HepG2 (cell line): ENCODE results near the gene CHMP1A. TPM values are rescaled to one million over a fixed set of nuclear protein-coding genes. Genes with fewer than 3 reads are reported as not detected.

Experiments
- ARNTL ChIP-seq: sonication (generic); formaldehyde crosslinking; IDR thresholded peaks from 2 replicates; pipeline ENCODE4 v1.4.0; 2020; ENCODE audit warnings: mild to moderate bottlenecking, missing genetic modification reagents
- HMG20B ChIP-seq: conservative IDR thresholded peaks from 2 replicates; pipeline ENCODE4 v1.6.1; 2016; ENCODE audit warnings: missing genetic modification reagents, missing compliant biosample characterization
- HOXA3 ChIP-seq: sonication (generic); formaldehyde crosslinking; IDR thresholded peaks from 2 replicates; pipeline ENCODE4 v1.5.0; 2020; ENCODE audit warnings: missing genetic modification reagents
- IKZF1 ChIP-seq: fragments of 450-650 bp; IDR thresholded peaks from 2 replicates; pipeline ENCODE4 v1.7.1; 2016
- KAT2B ChIP-seq: fragments of 150-350 bp; IDR thresholded peaks from 2 replicates; pipeline ENCODE4 v1.6.1; 2014; ENCODE audit warnings: low read depth, low read length, borderline replicate concordance
- KDM1A ChIP-seq: IDR thresholded peaks from 2 replicates; pipeline ENCODE4 v1.6.1; 2016; ENCODE audit warnings: missing compliant biosample characterization
- KLF6 ChIP-seq: IDR thresholded peaks from 2 replicates; pipeline ENCODE4 v1.8.0; 2016; ENCODE audit warnings: missing biosample characterization, missing genetic modification reagents
- MBD4 ChIP-seq: IDR thresholded peaks from 2 replicates; pipeline ENCODE4 v1.6.1; 2012; ENCODE audit warnings: low read length, inconsistent platforms, borderline replicate concordance
- NFIB ChIP-seq: sonication (generic); formaldehyde crosslinking; IDR thresholded peaks from 2 replicates; pipeline ENCODE4 v1.9.0; 2021; ENCODE audit warnings: missing genetic modification reagents, mild to moderate bottlenecking, borderline replicate concordance
- NONO ChIP-seq, 2 experiments: fragments of 450-650 bp in 1 of 2; sonication (generic) in 1 of 2; formaldehyde crosslinking in 1 of 2; IDR thresholded peaks in 1 of 2; conservative IDR thresholded peaks in 1 of 2; 2 replicates each; pipeline versions ENCODE4 v1.6.1 to v1.8.0; 2017 to 2022; ENCODE audit warnings: mild to moderate bottlenecking in 1 of 2, missing genetic modification reagents in 1 of 2, moderate library complexity in 1 of 2
- NR2F6 ChIP-seq, 2 experiments: IDR thresholded peaks; 2 replicates each; pipeline ENCODE4 v1.6.1; 2016; ENCODE audit warnings: antibody characterized with exemption in 1 of 2, mild to moderate bottlenecking in 1 of 2
- PAX8 ChIP-seq: sonication (generic); formaldehyde crosslinking; IDR thresholded peaks from 2 replicates; pipeline ENCODE4 v1.8.0; 2022; ENCODE audit warnings: mild to moderate bottlenecking, missing genetic modification reagents, borderline replicate concordance
- PCBP2 ChIP-seq: fragments of 200-400 bp; formaldehyde crosslinking; optimal IDR thresholded peaks from 2 replicates; pipeline ENCODE3; 2018; ENCODE audit warnings: low read length, low read depth; ENCODE audit not compliant: poor library complexity, severe bottlenecking
- POLR2G ChIP-seq: fragments of 200-400 bp; formaldehyde crosslinking; IDR thresholded peaks from 2 replicates; pipeline ENCODE4 v1.6.1; 2018; ENCODE audit warnings: mild to moderate bottlenecking, low read depth, low read length, moderate library complexity
- RBFOX2 ChIP-seq: fragments of 200-400 bp; formaldehyde crosslinking; IDR thresholded peaks from 2 replicates; pipeline ENCODE4 v1.6.1; 2017; ENCODE audit warnings: low read depth, mild to moderate bottlenecking, low read length
- REPIN1 ChIP-seq: sonication (generic); formaldehyde crosslinking; IDR thresholded peaks from 2 replicates; pipeline ENCODE4 v1.8.0; 2022; ENCODE audit warnings: missing genetic modification reagents, low read depth, mild to moderate bottlenecking, borderline replicate concordance
- SAFB2 ChIP-seq: sonication (generic); formaldehyde crosslinking; IDR thresholded peaks from 2 replicates; pipeline ENCODE4 v1.5.1; 2020; ENCODE audit warnings: missing genetic modification reagents, low read depth, mild to moderate bottlenecking, borderline replicate concordance
- SNAI1 ChIP-seq: sonication (generic); formaldehyde crosslinking; IDR thresholded peaks from 2 replicates; pipeline ENCODE4 v1.5.0; 2020; ENCODE audit warnings: mild to moderate bottlenecking, missing genetic modification reagents, borderline replicate concordance
- SP1 ChIP-seq, 2 experiments: fragments of 450-650 bp in 1 of 2; sonication (generic) in 1 of 2; formaldehyde crosslinking in 1 of 2; IDR thresholded peaks; 2 replicates each; pipeline versions ENCODE4 v1.4.0 to v1.6.1; 2016 to 2020; ENCODE audit warnings: missing genetic modification reagents in 1 of 2
- ZMYM4 ChIP-seq: sonication (generic); formaldehyde crosslinking; IDR thresholded peaks from 2 replicates; pipeline ENCODE4 v1.8.1; 2023; ENCODE audit warnings: mild to moderate bottlenecking, missing genetic modification reagents
- ZNF124 ChIP-seq: sonication (generic); formaldehyde crosslinking; IDR thresholded peaks from 2 replicates; pipeline ENCODE4 v1.4.0; 2020; ENCODE audit warnings: missing genetic modification reagents
- ZNF207 ChIP-seq: fragments of 450-650 bp; IDR thresholded peaks from 2 replicates; pipeline ENCODE4 v1.6.1; 2016; ENCODE audit warnings: antibody characterized with exemption, borderline replicate concordance
- ZNF275 ChIP-seq: sonication (generic); formaldehyde crosslinking; IDR thresholded peaks from 2 replicates; pipeline ENCODE4 v1.8.0; 2022; ENCODE audit warnings: missing genetic modification reagents, mild to moderate bottlenecking, inconsistent platforms, borderline replicate concordance
- ZNF414 ChIP-seq: sonication (generic); formaldehyde crosslinking; IDR thresholded peaks from 2 replicates; pipeline ENCODE4 v1.5.0; 2020; ENCODE audit warnings: missing genetic modification reagents
- ZNF431 ChIP-seq: sonication (generic); formaldehyde crosslinking; IDR thresholded peaks from 2 replicates; pipeline ENCODE4 v1.9.0; 2022; ENCODE audit warnings: missing genetic modification reagents, low read depth, mild to moderate bottlenecking, borderline replicate concordance
- ZNF510 ChIP-seq: sonication (generic); formaldehyde crosslinking; IDR thresholded peaks from 2 replicates; pipeline ENCODE4 v1.4.0; 2020; ENCODE audit warnings: low read depth, mild to moderate bottlenecking, missing genetic modification reagents
- ZNF547 ChIP-seq: sonication (generic); formaldehyde crosslinking; IDR thresholded peaks from 2 replicates; pipeline ENCODE4 v1.5.1; 2020; ENCODE audit warnings: mild to moderate bottlenecking, missing genetic modification reagents
- ZNF563 ChIP-seq: sonication (generic); formaldehyde crosslinking; IDR thresholded peaks from 2 replicates; pipeline ENCODE4 v1.8.0; 2022; ENCODE audit warnings: mild to moderate bottlenecking, moderate library complexity, missing genetic modification reagents
- ZNF761 ChIP-seq: sonication (generic); formaldehyde crosslinking; conservative IDR thresholded peaks from 2 replicates; pipeline ENCODE4 v1.4.0; 2020; ENCODE audit warnings: mild to moderate bottlenecking, missing genetic modification reagents
- ZSCAN21 ChIP-seq: sonication (generic); formaldehyde crosslinking; IDR thresholded peaks from 2 replicates; pipeline ENCODE4 v1.8.0; 2022; ENCODE audit warnings: mild to moderate bottlenecking, missing genetic modification reagents, moderate library complexity, borderline replicate concordance
- polyA plus RNA-seq, 8 experiments: library from polyadenylated mRNA; depleted of rRNA in 3 of 8; stranded (reverse) in 7 of 8; unstranded in 1 of 8; fragments of >200 nt; fragmentation: Illumina TruSeq in 4 of 8; extraction: Trizol in 4 of 8; gene quantifications; 2 replicates each; pipeline versions ENCODE4 v1.2.1 to v1.2.3, GENCODE V29; 2011 to 2016; ENCODE audit warnings: low read depth in 4 of 8, missing spikeins in 1 of 8, mixed read lengths in 1 of 8; ENCODE audit not compliant: insufficient read depth in 1 of 8
- total RNA-seq, 5 experiments: library from RNA; depleted of rRNA; stranded (reverse); fragments of >200 nt; fragmentation: Illumina TruSeq; extraction: Trizol; gene quantifications; 2 replicates each; pipeline ENCODE4 v1.2.3, GENCODE V29; 2016; ENCODE audit warnings: low read depth in 1 of 5

Gene CHMP1A
- total and polyA plus RNA-seq, 2 of the 13 experiments (the other 11 are each of a cell fraction or from before 2014, with no cell fraction given): 69.4 to 73.3 TPM

- no peak for TF ChIP-seq POLR2G
- no peak for TF ChIP-seq ZNF414
- peak; percentile 37; the same call in 1 of the 2 replicates for TF ChIP-seq SAFB2 (CRISPR knock-in tag)
- peak; percentile 58; the same call in 1 of the 2 replicates for TF ChIP-seq ZSCAN21 (CRISPR knock-in tag)
- peak; percentile 61; the same call in 1 of the 2 replicates for TF ChIP-seq ZNF547
- TF ChIP-seq ZNF124 (CRISPR knock-in tag): 0 out of 2 replicates have a peak, but pooled peaks have one; percentile 23
- no peak for TF ChIP-seq ARNTL (CRISPR knock-in tag)
- TF ChIP-seq HOXA3 (CRISPR knock-in tag): peak; percentile 29; the same call in 1 of the 2 replicates
- no peak for TF ChIP-seq ZNF275 (CRISPR knock-in tag)
- TF ChIP-seq ZNF431: 0 out of 2 replicates have a peak, but pooled peaks have one; percentile 43
- peak; percentile 38; the same call in 1 of the 2 replicates for TF ChIP-seq SNAI1 (CRISPR knock-in tag)
- no peak for TF ChIP-seq KLF6 (CRISPR knock-in tag)
- TF ChIP-seq NFIB (CRISPR knock-in tag): no peak
- no peak for TF ChIP-seq MBD4
- no peak for TF ChIP-seq IKZF1
- TF ChIP-seq SP1 (IDR thresholded peaks at IDR 0.05): no peak
- TF ChIP-seq SP1 (CRISPR knock-in tag; IDR thresholded peaks at IDR 0.05): no peak
- TF ChIP-seq REPIN1 (CRISPR knock-in tag): no peak
- no peak for TF ChIP-seq ZNF207
- no peak for TF ChIP-seq KAT2B
- TF ChIP-seq ZMYM4 (CRISPR knock-in tag): peak; percentile 25; the same call in 1 of the 2 replicates
- no peak for TF ChIP-seq ZNF510 (CRISPR knock-in tag)
- no peak for TF ChIP-seq KDM1A (CRISPR knock-in tag)
- TF ChIP-seq ZNF563 (CRISPR knock-in tag): peak; percentile 27; the same call in 1 of the 2 replicates
- no peak for TF ChIP-seq NR2F6 (IDR thresholded peaks at IDR 0.05)
- peak; percentile 13; the same call in 1 of the 2 replicates for TF ChIP-seq NR2F6 (CRISPR knock-in tag; IDR thresholded peaks at IDR 0.05)
- TF ChIP-seq RBFOX2: no peak
- no peak for TF ChIP-seq NONO (IDR thresholded peaks at IDR 0.05)
- TF ChIP-seq NONO (CRISPR knock-in tag; conservative IDR thresholded peaks at IDR 0.05): 0 out of 2 replicates have a peak, but pooled peaks have one; percentile 45
- no peak for TF ChIP-seq PAX8 (CRISPR knock-in tag)
- TF ChIP-seq ZNF761 (CRISPR knock-in tag): no peak
- no peak for TF ChIP-seq HMG20B (CRISPR knock-in tag)
- no peak for TF ChIP-seq PCBP2
These were observed 33.8 kb downstream of the CHMP1A start (continued) for GRCh38 chr16:89623511-89624261.
